Measurements from ENCODE around the gene VGLL4. TPM values are rescaled to one million over a fixed set of nuclear protein-coding genes. Genes with fewer than 3 reads are reported as not detected.

Gene VGLL4
- total RNA-seq, 1 donor from 2014 or later = 29.4 TPM

- Mint-ChIP-seq H3K4me1 (ENCODE audit: low read depth, unreplicated experiment) (no peaks in the 10 kb centered on the region), H3K36me3 (ENCODE audit: unreplicated experiment) (no peaks in the 10 kb centered on the region), H3K4me3 (ENCODE audit: unreplicated experiment) (no peak overlapping the region), H3K9me3 (ENCODE audit: unreplicated experiment) (peaks cover 2% of the 10 kb centered on the region), H3K27me3 (ENCODE audit: unreplicated experiment) (no peaks in the 10 kb centered on the region), H3K27ac (ENCODE audit: unreplicated experiment) (no peak overlapping the region)
- TF ChIP-seq CTCF (IDR thresholded peaks at IDR 0.05; ENCODE audit: partially characterized antibody, unreplicated experiment) = no peak
- no peak for DNase-seq
Measured at GRCh38 chr3:11661052-11661656, 17.4 kb upstream of the VGLL4 start.

GRCh38 chr3:11660242-11660641 lies 16.5 kb upstream of the VGLL4 start:
- Mint-ChIP-seq H3K4me3 (ENCODE audit: unreplicated experiment) (no peak overlapping the region), H3K27ac (ENCODE audit: unreplicated experiment) (no peak overlapping the region), H3K9me3 (ENCODE audit: unreplicated experiment) (peaks cover 2% of the 10 kb centered on the region), H3K4me1 (ENCODE audit: low read depth, unreplicated experiment) (peaks cover 6% of the 10 kb centered on the region), H3K27me3 (ENCODE audit: unreplicated experiment) (peaks cover 2% of the 10 kb centered on the region), H3K36me3 (ENCODE audit: unreplicated experiment) (no peaks in the 10 kb centered on the region)
- no peak for TF ChIP-seq CTCF (IDR thresholded peaks at IDR 0.05; ENCODE audit: partially characterized antibody, unreplicated experiment)
- DNase-seq = no peak

GRCh38 chr3:11658180-11658579 lies 14.5 kb upstream of the VGLL4 start:
- Mint-ChIP-seq H3K9me3 (ENCODE audit: unreplicated experiment) (peaks cover 3% of the 10 kb centered on the region), H3K4me1 (ENCODE audit: low read depth, unreplicated experiment) (peaks cover 6% of the 10 kb centered on the region), H3K4me3 (ENCODE audit: unreplicated experiment) (no peak overlapping the region), H3K27ac (ENCODE audit: unreplicated experiment) (no peak overlapping the region), H3K36me3 (ENCODE audit: unreplicated experiment) (no peaks in the 10 kb centered on the region), H3K27me3 (ENCODE audit: unreplicated experiment) (peaks cover 2% of the 10 kb centered on the region)
- DNase-seq = no peak
- no peak for TF ChIP-seq CTCF (IDR thresholded peaks at IDR 0.05; ENCODE audit: partially characterized antibody, unreplicated experiment)

GRCh38 chr3:11655196-11655928 lies 11.6 kb upstream of the VGLL4 start:
- H3K27me3 Mint-ChIP-seq (ENCODE audit: unreplicated experiment) = peaks cover 2% of the 10 kb centered on the region

More at GRCh38 chr3:11655196-11655928, 11.6 kb upstream of the VGLL4 start:
- TF ChIP-seq CTCF (IDR thresholded peaks at IDR 0.05; ENCODE audit: partially characterized antibody, unreplicated experiment) = no peak
- Mint-ChIP-seq H3K9me3 (ENCODE audit: unreplicated experiment) (peaks cover 3% of the 10 kb centered on the region), H3K4me3 (ENCODE audit: unreplicated experiment) (no peak overlapping the region), H3K36me3 (ENCODE audit: unreplicated experiment) (no peaks in the 10 kb centered on the region), H3K4me1 (ENCODE audit: low read depth, unreplicated experiment) (peaks cover 6% of the 10 kb centered on the region), H3K27ac (ENCODE audit: unreplicated experiment) (peak overlapping the region; percentile 35)
- peak; percentile 57 for DNase-seq

Measured in glutamatergic neuron (in vitro differentiated cells).